K562 (cell line): ENCODE measurements around the gene CDCA3. TPM values are rescaled to one million over a fixed set of nuclear protein-coding genes. Genes with fewer than 3 reads are reported as not detected.

Experiments used
- ATAC-seq: fragments of 200-7000 bp; cut with Tn5 transposase; 3 replicates; pipeline ENCODE4 v1.9.1; 2020; ENCODE audit warnings: moderate library complexity
- BruUV-seq: library from RNA; stranded (reverse); fragments of 400-500 nt; replicated peaks from 2 replicates; lab custom pipeline; 2021; lab: Mats Ljungman, UMichigan
- CTCF ChIA-PET: fragments of 300-600 bp; formaldehyde crosslinking; extraction: SDS; loops from one replicate; lab custom pipeline; 2021; ENCODE audit warnings: low intra/inter-chr PET ratio; lab: Yijun Ruan, JAX
- POLR2A ChIA-PET: fragments of 300-600, 350-650 bp; sonication (Branson Sonifier 250); formaldehyde crosslinking; extraction: SDS; loops from one replicate; lab custom pipeline; 2021; ENCODE audit warnings: antibody characterized with exemption, inconsistent platforms; lab: Yijun Ruan, JAX
- DNase-seq, 4 experiments: peaks; one replicate each; pipeline versions ENCODE4 v3.0.0 to v3.0.0-alpha.2; 2011 to 2018; ENCODE audit warnings: low spot score in 3 of 4, mixed read lengths in 3 of 4; ENCODE audit errors: extremely low read depth in 1 of 4
- FAIRE-seq: peaks from 2 replicates; lab custom pipeline; 2011; peaks lifted over from hg19 to GRCh38; lab: Jason Lieb, UNC
- H2AFZ ChIP-seq: 2 replicates; pipeline ENCODE4 v1.6.0; 2011; ENCODE audit warnings: low read depth, low read length, control low read depth, inconsistent platforms
- H3K27ac ChIP-seq: fragments of 200-600 bp; 3 replicates; pipeline ENCODE4 v1.8.0; 2011; ENCODE audit warnings: low read depth, mild to moderate bottlenecking, control low read depth, inconsistent platforms, low read length, moderate library complexity, mixed read lengths; ENCODE audit errors: extremely low read depth
- H3K27me3 ChIP-seq, 2 experiments: fragments of 300-600 bp in 1 of 2; 2 replicates in 1 of 2; 3 replicates in 1 of 2; pipeline versions ENCODE4 v1.6.0 to v1.8.0; 2011; ENCODE audit warnings: inconsistent platforms in 2 of 2, low read length in 2 of 2, mild to moderate bottlenecking in 1 of 2, mixed read lengths in 1 of 2, moderate library complexity in 1 of 2; ENCODE audit not compliant: control insufficient read depth in 2 of 2, insufficient read depth in 2 of 2
- H3K36me3 ChIP-seq: fragments of 300-600 bp; 3 replicates; pipeline ENCODE4 v1.8.0; 2011; ENCODE audit warnings: mild to moderate bottlenecking, low read length, inconsistent platforms; ENCODE audit not compliant: control insufficient read depth, insufficient read depth
- H3K4me1 ChIP-seq, 2 experiments: fragments of 200-600 bp in 1 of 2; replicated peaks in 1 of 2; 2 replicates in 1 of 2; 3 replicates in 1 of 2; pipeline versions ENCODE4 v1.5.1 to v1.8.0; 2011; ENCODE audit warnings: inconsistent platforms in 2 of 2, low read length in 2 of 2, mild to moderate bottlenecking in 1 of 2, mixed read lengths in 1 of 2, moderate library complexity in 1 of 2; ENCODE audit not compliant: control insufficient read depth in 2 of 2, insufficient read depth in 2 of 2
- H3K4me2 ChIP-seq: 2 replicates; pipeline ENCODE4 v1.6.1; 2011; ENCODE audit warnings: low read length, control low read depth, inconsistent platforms, mixed read lengths; ENCODE audit not compliant: insufficient read depth
- H3K4me3 ChIP-seq: fragments of 200-600 bp; sonication (generic), shearing (Covaris generic); 2 replicates; pipeline ENCODE4 v1.5.1; 2016; ENCODE audit warnings: control low read depth, inconsistent platforms
- H3K79me2 ChIP-seq: fragments of 200-600 bp; 3 replicates; pipeline ENCODE4 v1.8.0; 2011; ENCODE audit warnings: low read length, inconsistent platforms; ENCODE audit not compliant: control insufficient read depth, insufficient read depth
- H3K9ac ChIP-seq, 2 experiments: 2 replicates each; pipeline versions ENCODE4 v1.6.0 to v1.6.1; 2011; ENCODE audit warnings: low read depth in 2 of 2, low read length in 2 of 2, control low read depth in 1 of 2, inconsistent platforms in 1 of 2, mild to moderate bottlenecking in 1 of 2, mixed read lengths in 1 of 2; ENCODE audit not compliant: insufficient read depth in 1 of 2
- H3K9me1 ChIP-seq: one replicate; pipeline ENCODE4 v1.6.0; 2011; ENCODE audit warnings: inconsistent platforms, mild to moderate bottlenecking, low read length, moderate library complexity; ENCODE audit not compliant: control insufficient read depth, insufficient read depth
- H3K9me3 ChIP-seq: replicated peaks from 2 replicates; pipeline ENCODE4 v1.5.1; 2011; ENCODE audit warnings: low read depth, low read length, inconsistent platforms; ENCODE audit not compliant: control insufficient read depth, insufficient read depth
- H4K20me1 ChIP-seq: replicated peaks from 2 replicates; pipeline ENCODE4 v1.6.1; 2011; ENCODE audit warnings: low read length, inconsistent platforms, mixed read lengths; ENCODE audit not compliant: control insufficient read depth, insufficient read depth
- BMI1 ChIP-seq: fragments of 150-350 bp; IDR thresholded peaks from 2 replicates; pipeline ENCODE4 v1.6.1; 2014; ENCODE audit warnings: low read length
- KAT8 ChIP-seq: fragments of 450-650 bp; IDR thresholded peaks from 2 replicates; pipeline ENCODE4 v1.6.1; 2016; ENCODE audit warnings: low read depth, mild to moderate bottlenecking
- ZNF263 ChIP-seq: sonication (generic); formaldehyde crosslinking; IDR thresholded peaks from 2 replicates; pipeline ENCODE4 v1.8.0; 2022; ENCODE audit warnings: mild to moderate bottlenecking, missing genetic modification reagents, borderline replicate concordance
- ZNF324 ChIP-seq: fragments of 250-450 bp; sonication (Bioruptor Pico); IDR thresholded peaks from 2 replicates; pipeline ENCODE4 v1.4.0; 2020; ENCODE audit warnings: mild to moderate bottlenecking
- WGBS: fragments of 100-300 bp; shearing (Covaris generic); methylation state at CpG from one replicate; pipeline ENCODE4 v1.1.6; 2016; ENCODE audit warnings: low coverage, mixed read lengths; ENCODE audit not compliant: insufficient coverage; ENCODE audit errors: missing lambda C conversion rate; 5-methylcytosine and 5-hydroxymethylcytosine counted together
- in situ Hi-C: fragments of 300-500 bp; cut with MboI; formaldehyde crosslinking; loops from 4 replicates; pipeline ENCODE4 v1.15.0; 2018; ENCODE audit warnings: inconsistent platforms, mixed read lengths
- intact Hi-C: fragments of 100-400 bp; cut with micrococcal nuclease; formaldehyde crosslinking; loops from 2 replicates; pipeline ENCODE4 v1.14.2; 2022
- polyA plus RNA-seq, 8 experiments: library from polyadenylated mRNA; depleted of rRNA in 4 of 8; stranded (reverse) in 5 of 8; unstranded in 3 of 8; fragments of >200 nt; fragmentation: Nextera tagmentation in 2 of 8; fragmentation: Illumina TruSeq in 1 of 8; extraction: Ambion mirVana in 2 of 8; extraction: Trizol in 1 of 8; gene quantifications; 2 replicates each; pipeline versions ENCODE4 v1.2.1 to v1.2.3, GENCODE V29; 2011 to 2014; ENCODE audit warnings: inconsistent platforms in 1 of 8, missing spikeins in 1 of 8
- total RNA-seq, 7 experiments: library from RNA; depleted of rRNA in 6 of 7; stranded (reverse); fragments of >200 nt in 6 of 7; fragmentation: Illumina TruSeq in 2 of 7; extraction: Trizol in 2 of 7; gene quantifications; 2 replicates each; pipeline versions ENCODE4 v1.2.1 to v1.2.3, GENCODE V29; 2011 to 2021; ENCODE audit warnings: low replicate concordance in 1 of 7

CDCA3 gene
- total and polyA plus RNA-seq, 9 of the 15 experiments (the other 6 are each of a cell fraction or from before 2014, with no cell fraction given) = 24.2 to 80.8 (median 55.1) TPM

GRCh38 chr12:6834254-6834653, 16.8 kb downstream of the CDCA3 start (continued):
- TF ChIP-seq KAT8 (no peak), ZNF324 (CRISPR knock-in tag) (no peak)

DNA sequence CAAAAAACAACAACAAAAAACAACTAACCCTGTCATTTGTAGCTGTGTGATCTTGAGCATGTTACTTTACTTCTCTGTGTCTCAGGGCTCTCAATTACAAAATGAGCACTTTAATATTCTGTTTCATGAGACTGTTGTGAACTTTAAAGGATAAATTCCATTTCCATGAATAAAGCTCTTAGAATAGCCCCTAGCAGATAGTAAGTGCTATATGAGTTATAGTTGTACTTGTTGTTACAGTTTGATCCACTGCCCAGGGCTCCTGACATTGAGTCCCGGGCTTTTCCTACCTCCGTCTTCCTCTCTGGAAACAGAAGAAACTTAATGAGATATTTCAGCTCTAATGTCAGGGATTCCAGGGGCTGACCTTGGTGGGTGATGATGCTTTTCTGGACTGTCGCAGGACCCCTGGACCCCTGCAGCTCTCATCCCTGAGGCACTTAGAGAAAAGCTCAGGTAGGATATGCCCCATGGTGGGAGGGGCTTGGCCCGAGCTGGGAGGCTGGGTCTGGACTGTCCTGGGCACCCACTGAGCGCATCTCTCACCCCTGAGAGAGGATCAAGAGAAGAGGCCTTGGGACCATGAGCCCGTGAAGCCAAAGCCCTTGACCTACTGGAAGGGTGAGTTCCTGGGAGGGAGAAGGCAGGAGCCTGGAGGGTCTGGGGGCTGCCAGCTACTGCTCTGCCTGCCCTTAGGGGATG, 17.7 kb downstream of the CDCA3 start:
- POLR2A ChIA-PET = interaction anchor here (0.5 to 3.9 kb wide), 6 partner anchors 9 to 60 kb away, joined by 3 to 24 read pairs (median 5); partner anchors contain the start of genes CDCA3 and SPSB2
- H3K9me1 ChIP-seq = no peaks in the 10 kb centered on the region
- FAIRE-seq (no peak), DNase-seq (no peak), ATAC-seq (no peak)
- H4K20me1 ChIP-seq = no peaks in the 10 kb centered on the region
- H3K9me3 ChIP-seq = no peaks in the 10 kb centered on the region
- intact Hi-C loops (no loop called here), in situ Hi-C loops (no loop called here)
- CTCF ChIA-PET = no interaction called here
- peaks cover 5 to 32% of the 10 kb centered on the region in 2 experiments; a peak in 4 of 5 replicates for H3K4me1 ChIP-seq
- no peaks in the 10 kb centered on the region for H3K27me3 ChIP-seq
- TF ChIP-seq BMI1 (no peak), ZNF263 (CRISPR knock-in tag) (no peak)
- H3K9ac ChIP-seq = no peak overlapping the region
- 83% methylated on average over 5 of the region's 6 CpGs for WGBS
- H3K4me2 ChIP-seq = no peak overlapping the region
- no peak overlapping the region; the same call in 2 of the 3 replicates for H3K27ac ChIP-seq
- peaks cover 59% of the 10 kb centered on the region; the same call in 2 of the 3 replicates for H3K36me3 ChIP-seq
- BruUV-seq = no TSS peak
- H2AFZ ChIP-seq = no peak overlapping the region
- H3K4me3 ChIP-seq = no peak overlapping the region
- peaks cover 20% of the 10 kb centered on the region for H3K79me2 ChIP-seq
